K562 (cell line): ENCODE results near the gene ZNRF1. TPM values are rescaled to one million over a fixed set of nuclear protein-coding genes. Genes with fewer than 3 reads are reported as not detected.

Experiments
- ATAC-seq: fragments of 200-7000 bp; cut with Tn5 transposase; 3 replicates; pipeline ENCODE4 v1.9.1; 2020; ENCODE audit warnings: moderate library complexity
- Bru-seq: library from RNA; stranded (reverse); fragments of 400-500 nt; gene quantifications from one replicate; lab custom pipeline; 2021; lab: Mats Ljungman, UMichigan
- BruChase-seq, 2 experiments: library from RNA; stranded (reverse); fragments of 400-500 nt; gene quantifications; one replicate each; lab custom pipeline; 2021; lab: Mats Ljungman, UMichigan
- BruUV-seq: library from RNA; stranded (reverse); fragments of 400-500 nt; replicated peaks from 2 replicates; lab custom pipeline; 2021; lab: Mats Ljungman, UMichigan
- CTCF ChIA-PET: fragments of 300-600 bp; formaldehyde crosslinking; extraction: SDS; loops from one replicate; lab custom pipeline; 2021; ENCODE audit warnings: low intra/inter-chr PET ratio; lab: Yijun Ruan, JAX
- POLR2A ChIA-PET: fragments of 300-600, 350-650 bp; sonication (Branson Sonifier 250); formaldehyde crosslinking; extraction: SDS; loops from one replicate; lab custom pipeline; 2021; ENCODE audit warnings: antibody characterized with exemption, inconsistent platforms; lab: Yijun Ruan, JAX
- DNase-seq, 4 experiments: peaks; one replicate each; pipeline versions ENCODE4 v3.0.0 to v3.0.0-alpha.2; 2011 to 2018; ENCODE audit warnings: low spot score in 3 of 4, mixed read lengths in 3 of 4; ENCODE audit errors: extremely low read depth in 1 of 4
- FAIRE-seq: peaks from 2 replicates; lab custom pipeline; 2011; peaks lifted over from hg19 to GRCh38; lab: Jason Lieb, UNC
- H2AFZ ChIP-seq: 2 replicates; pipeline ENCODE4 v1.6.0; 2011; ENCODE audit warnings: low read depth, low read length, control low read depth, inconsistent platforms
- H3K27ac ChIP-seq: fragments of 200-600 bp; 3 replicates; pipeline ENCODE4 v1.8.0; 2011; ENCODE audit warnings: low read depth, mild to moderate bottlenecking, control low read depth, inconsistent platforms, low read length, moderate library complexity, mixed read lengths; ENCODE audit errors: extremely low read depth
- H3K27me3 ChIP-seq, 2 experiments: fragments of 300-600 bp in 1 of 2; 2 replicates in 1 of 2; 3 replicates in 1 of 2; pipeline versions ENCODE4 v1.6.0 to v1.8.0; 2011; ENCODE audit warnings: inconsistent platforms in 2 of 2, low read length in 2 of 2, mild to moderate bottlenecking in 1 of 2, mixed read lengths in 1 of 2, moderate library complexity in 1 of 2; ENCODE audit not compliant: control insufficient read depth in 2 of 2, insufficient read depth in 2 of 2
- H3K36me3 ChIP-seq: fragments of 300-600 bp; 3 replicates; pipeline ENCODE4 v1.8.0; 2011; ENCODE audit warnings: mild to moderate bottlenecking, low read length, inconsistent platforms; ENCODE audit not compliant: control insufficient read depth, insufficient read depth
- H3K4me1 ChIP-seq, 2 experiments: fragments of 200-600 bp in 1 of 2; replicated peaks in 1 of 2; 2 replicates in 1 of 2; 3 replicates in 1 of 2; pipeline versions ENCODE4 v1.5.1 to v1.8.0; 2011; ENCODE audit warnings: inconsistent platforms in 2 of 2, low read length in 2 of 2, mild to moderate bottlenecking in 1 of 2, mixed read lengths in 1 of 2, moderate library complexity in 1 of 2; ENCODE audit not compliant: control insufficient read depth in 2 of 2, insufficient read depth in 2 of 2
- H3K4me2 ChIP-seq: 2 replicates; pipeline ENCODE4 v1.6.1; 2011; ENCODE audit warnings: low read length, control low read depth, inconsistent platforms, mixed read lengths; ENCODE audit not compliant: insufficient read depth
- H3K4me3 ChIP-seq: fragments of 200-600 bp; sonication (generic), shearing (Covaris generic); 2 replicates; pipeline ENCODE4 v1.5.1; 2016; ENCODE audit warnings: control low read depth, inconsistent platforms
- H3K79me2 ChIP-seq: fragments of 200-600 bp; 3 replicates; pipeline ENCODE4 v1.8.0; 2011; ENCODE audit warnings: low read length, inconsistent platforms; ENCODE audit not compliant: control insufficient read depth, insufficient read depth
- H3K9ac ChIP-seq, 2 experiments: 2 replicates each; pipeline versions ENCODE4 v1.6.0 to v1.6.1; 2011; ENCODE audit warnings: low read depth in 2 of 2, low read length in 2 of 2, control low read depth in 1 of 2, inconsistent platforms in 1 of 2, mild to moderate bottlenecking in 1 of 2, mixed read lengths in 1 of 2; ENCODE audit not compliant: insufficient read depth in 1 of 2
- H3K9me1 ChIP-seq: one replicate; pipeline ENCODE4 v1.6.0; 2011; ENCODE audit warnings: inconsistent platforms, mild to moderate bottlenecking, low read length, moderate library complexity; ENCODE audit not compliant: control insufficient read depth, insufficient read depth
- H3K9me3 ChIP-seq: replicated peaks from 2 replicates; pipeline ENCODE4 v1.5.1; 2011; ENCODE audit warnings: low read depth, low read length, inconsistent platforms; ENCODE audit not compliant: control insufficient read depth, insufficient read depth
- H4K20me1 ChIP-seq: replicated peaks from 2 replicates; pipeline ENCODE4 v1.6.1; 2011; ENCODE audit warnings: low read length, inconsistent platforms, mixed read lengths; ENCODE audit not compliant: control insufficient read depth, insufficient read depth
- CREB1 ChIP-seq, 2 experiments: sonication (generic) in 1 of 2; formaldehyde crosslinking in 1 of 2; IDR thresholded peaks; 2 replicates each; pipeline versions ENCODE4 v1.6.1 to v1.8.0; 2012 to 2022; ENCODE audit warnings: inconsistent platforms in 1 of 2, mild to moderate bottlenecking in 1 of 2, missing genetic modification reagents in 1 of 2, moderate library complexity in 1 of 2
- GATAD2B ChIP-seq: fragments of 450-650 bp; IDR thresholded peaks from 2 replicates; pipeline ENCODE4 v1.6.1; 2017; ENCODE audit warnings: mild to moderate bottlenecking, borderline replicate concordance
- HCFC1 ChIP-seq: IDR thresholded peaks from 2 replicates; pipeline ENCODE4 v1.6.1; 2012; ENCODE audit warnings: low read depth, low read length, improper control_type of control experiment
- MBD2 ChIP-seq: sonication (generic); IDR thresholded peaks from 2 replicates; pipeline ENCODE4 v1.6.1; 2016; ENCODE audit warnings: low read depth, borderline replicate concordance
- NRF1 ChIP-seq, 2 experiments: fragments of 450-650 bp; IDR thresholded peaks in 1 of 2; conservative IDR thresholded peaks in 1 of 2; 2 replicates each; pipeline ENCODE4 v1.6.1; 2014; ENCODE audit warnings: mild to moderate bottlenecking in 2 of 2
- PCBP2 ChIP-seq: fragments of 200-400 bp; formaldehyde crosslinking; IDR thresholded peaks from 2 replicates; pipeline ENCODE4 v1.6.1; 2018; ENCODE audit warnings: low read length, low read depth, mild to moderate bottlenecking, moderate library complexity; ENCODE audit not compliant: poor library complexity, severe bottlenecking
- PHF8 ChIP-seq: fragments of 200-600 bp; sonication (generic); IDR thresholded peaks from 2 replicates; pipeline ENCODE4 v1.6.1; 2012; ENCODE audit warnings: mixed run types, mild to moderate bottlenecking, inconsistent platforms, low read length, moderate library complexity, borderline replicate concordance
- ZBTB2 ChIP-seq: fragments of 450-650 bp; IDR thresholded peaks from 2 replicates; pipeline ENCODE4 v1.6.1; 2016; ENCODE audit warnings: antibody characterized with exemption
- ZEB2 ChIP-seq: fragments of 450-650 bp; IDR thresholded peaks from 2 replicates; pipeline ENCODE4 v1.6.1; 2016
- ZNF274 ChIP-seq: IDR thresholded peaks from 2 replicates; pipeline ENCODE4 v1.6.1; 2011; ENCODE audit warnings: low read depth, mild to moderate bottlenecking, low read length, moderate library complexity, borderline replicate concordance
- WGBS: fragments of 100-300 bp; shearing (Covaris generic); methylation state at CpG from one replicate; pipeline ENCODE4 v1.1.6; 2016; ENCODE audit warnings: low coverage, mixed read lengths; ENCODE audit not compliant: insufficient coverage; ENCODE audit errors: missing lambda C conversion rate; 5-methylcytosine and 5-hydroxymethylcytosine counted together
- in situ Hi-C: fragments of 300-500 bp; cut with MboI; formaldehyde crosslinking; loops from 4 replicates; pipeline ENCODE4 v1.15.0; 2018; ENCODE audit warnings: inconsistent platforms, mixed read lengths
- intact Hi-C: fragments of 100-400 bp; cut with micrococcal nuclease; formaldehyde crosslinking; loops from 2 replicates; pipeline ENCODE4 v1.14.2; 2022
- long read RNA-seq, 3 experiments: library from polyadenylated mRNA in 2 of 3; library from RNA in 1 of 3; unstranded in 2 of 3; stranded (forward) in 1 of 3; transcript quantifications; one replicate each; pipeline ENCODE4 v2.0.0, GENCODE V29; 2019 to 2022
- polyA minus RNA-seq, 3 experiments: library from RNA; depleted of rRNA, polyadenylated mRNA; stranded (reverse); fragments of >200 nt; gene quantifications; 2 replicates each; pipeline ENCODE4 v1.2.3, GENCODE V29; 2011
- polyA plus RNA-seq, 8 experiments: library from polyadenylated mRNA; depleted of rRNA in 4 of 8; stranded (reverse) in 5 of 8; unstranded in 3 of 8; fragments of >200 nt; fragmentation: Nextera tagmentation in 2 of 8; fragmentation: Illumina TruSeq in 1 of 8; extraction: Ambion mirVana in 2 of 8; extraction: Trizol in 1 of 8; gene quantifications; 2 replicates each; pipeline versions ENCODE4 v1.2.1 to v1.2.3, GENCODE V29; 2011 to 2014; ENCODE audit warnings: inconsistent platforms in 1 of 8, missing spikeins in 1 of 8
- total RNA-seq, 7 experiments: library from RNA; depleted of rRNA in 6 of 7; stranded (reverse); fragments of >200 nt in 6 of 7; fragmentation: Illumina TruSeq in 2 of 7; extraction: Trizol in 2 of 7; gene quantifications; 2 replicates each; pipeline versions ENCODE4 v1.2.1 to v1.2.3, GENCODE V29; 2011 to 2021; ENCODE audit warnings: low replicate concordance in 1 of 7

Gene ZNRF1
- 26.9 and 43.7 TPM in 2 replicates for total RNA-seq (2011; cell fraction: chromatin; rRNA removed; ENCODE audit: low replicate concordance)
- 26.5 and 31.6 TPM in 2 replicates for total RNA-seq (2011; cell fraction: nucleolus; rRNA removed)
- total RNA-seq (2011; cell fraction: nucleoplasm; rRNA removed) = 33.2 and 34.4 TPM in 2 replicates
- total RNA-seq (2014; rRNA removed) = 30.4 and 32.4 TPM in 2 replicates
- 10.6 and 15.5 TPM in 2 replicates for total RNA-seq (2014; rRNA removed; fragmentation: Illumina TruSeq; extraction: Trizol)
- total RNA-seq (2015; rRNA removed; fragmentation: Illumina TruSeq; extraction: Trizol) = 17.2 and 18.8 TPM in 2 replicates
- 35.3 and 37.7 TPM in 2 replicates for total RNA-seq (2021)
- 19.1 and 25.1 TPM in 2 replicates for polyA plus RNA-seq (2011; rRNA removed)
- polyA plus RNA-seq (2011; cell fraction: cytosol; rRNA removed) = 16.8 and 30.1 TPM in 2 replicates
- polyA plus RNA-seq (2011; cell fraction: nucleus; rRNA removed) = 43.0 and 43.6 TPM in 2 replicates
- 24.0 and 31.0 TPM in 2 replicates for polyA plus RNA-seq (2012)
- polyA plus RNA-seq (2014; fragmentation: Illumina TruSeq; extraction: Trizol) = 20.1 and 21.0 TPM in 2 replicates
- 10 to 100 TPM in 1 of 2 experiments, 1 to 10 TPM in 1; 9.5 to 20.0 TPM for polyA plus RNA-seq (2014; fragmentation: Nextera tagmentation; extraction: Ambion mirVana)
- polyA plus RNA-seq (2014; rRNA removed) = 21.8 and 23.9 TPM in 2 replicates
- polyA minus RNA-seq (2011; rRNA and poly(A)+ RNA removed) = 17.3 and 24.2 TPM in 2 replicates
- 20.2 and 22.4 TPM in 2 replicates for polyA minus RNA-seq (2011; cell fraction: cytosol; rRNA and poly(A)+ RNA removed)
- polyA minus RNA-seq (2011; cell fraction: nucleus; rRNA and poly(A)+ RNA removed) = 21.8 and 24.4 TPM in 2 replicates
- percentile 70 among the genes with signal in this experiment for Bru-seq, nascent RNA
- BruChase-seq, experiment 1, labeled RNA remaining after a 2-hour chase = percentile 80 among the genes with signal in this experiment
- percentile 80 among the genes with signal in this experiment for BruChase-seq, experiment 2, labeled RNA remaining after a 6-hour chase
- long read RNA-seq, experiment 1, full-length matches to known transcripts = 181 of 206 reads
- long read RNA-seq, experiment 1, partial matches to known transcripts = 2 of 206 reads
- long read RNA-seq, experiment 1, other reads (novel, unspliced or antisense) = 23 of 206 reads
- long read RNA-seq, experiment 2, full-length matches to known transcripts = 51 of 57 reads
- long read RNA-seq, experiment 2, partial matches to known transcripts = 2 of 57 reads
- long read RNA-seq, experiment 2, other reads (novel, unspliced or antisense) = 4 of 57 reads
- long read RNA-seq, experiment 3, full-length matches to known transcripts = 6 of 9 reads
- long read RNA-seq, experiment 3, partial matches to known transcripts = 0 of 9 reads
- long read RNA-seq, experiment 3, other reads (novel, unspliced or antisense) = 3 of 9 reads

- peaks cover 16% of the 10 kb centered on the region; the same call in 1 of the 2 replicates for H4K20me1 ChIP-seq
- CTCF ChIA-PET = interaction anchor here (1.0 to 3.0 kb wide), 2 partner anchors 10 to 113 kb away, joined by 3 to 42 read pairs; no protein-coding TSS in a partner anchor
- BruUV-seq = no TSS peak
- 3% methylated on average over 25 of the region's 73 CpGs for WGBS
- peak; percentile 95 for FAIRE-seq
- in situ Hi-C loops = no loop called here
- peak within 1 kb of the TSS; percentile 86 for H3K4me2 ChIP-seq
- POLR2A ChIA-PET = interaction anchor here (0.6 to 4.6 kb wide), 6 partner anchors 10 to 124 kb away, joined by 3 to 17 read pairs (median 4); partner anchors contain the start of gene WDR59
- H3K27ac ChIP-seq = peak within 1 kb of the TSS; percentile 73
- peak within 1 kb of the TSS; percentile 55 to 92 for H3K9ac ChIP-seq
- no peaks in the 10 kb centered on the region for H3K9me1 ChIP-seq
- intact Hi-C loops = loop anchor here (1.0 to 2.0 kb wide), 2 partner anchors 113 to 198 kb away; no protein-coding TSS in a partner anchor
- DNase-seq = peak; percentile 94 to 95 (median 95)
- H3K36me3 ChIP-seq = peaks cover 6% of the 10 kb centered on the region; the same call in 1 of the 3 replicates
- H3K27me3 ChIP-seq = no peaks in the 10 kb centered on the region
- H3K4me3 ChIP-seq = peak within 1 kb of the TSS; percentile 62
- H3K4me1 ChIP-seq = peaks cover 31 to 40% of the 10 kb centered on the region in 2 experiments
- peak within 1 kb of the TSS; percentile 82 for H2AFZ ChIP-seq
- ATAC-seq = peak; percentile 86
- H3K79me2 ChIP-seq = peaks cover 44% of the 10 kb centered on the region
- no peaks in the 10 kb centered on the region for H3K9me3 ChIP-seq
- TF ChIP-seq ZNF274 = no peak
- 0 out of 2 replicates have a peak, but pooled peaks have one; percentile 13 for TF ChIP-seq MBD2
- TF ChIP-seq HCFC1 = peak; percentile 18
- peak; percentile 75; the same call in 1 of the 2 replicates for TF ChIP-seq GATAD2B
- TF ChIP-seq ZBTB2 = peak; percentile 58; the same call in 1 of the 2 replicates
- TF ChIP-seq ZEB2 = peak; percentile 80
- no peak for TF ChIP-seq CREB1 (IDR thresholded peaks at IDR 0.05)
- peak; percentile 23; the same call in 1 of the 2 replicates for TF ChIP-seq CREB1 (CRISPR knock-in tag; IDR thresholded peaks at IDR 0.05)
- TF ChIP-seq PCBP2 = no peak
- peak; percentile 73 to 75 for TF ChIP-seq NRF1 (conservative IDR thresholded peaks at IDR 0.05 in 1 of 2, IDR thresholded peaks at IDR 0.05 in 1 of 2)
- peak; percentile 68; the same call in 1 of the 2 replicates for TF ChIP-seq PHF8
Measured at GRCh38 chr16:74998481-74999218, at the start of gene ZNRF1. ZNRF1 (plus strand) TSS chr16:74999024; CDS start chr16:74999672, 648 bp downstream.
